Activated T-cell treated with anti-CD3 and anti-CD28 coated beads for 4 hours (primary cell): Measurements from ENCODE around the gene C20orf204.

Experiments
- DNase-seq: peaks from one replicate; pipeline ENCODE4 v3.0.0-alpha.2; 2020

The C20orf204 gene

GRCh38 chr20:64072498-64073063 is 36.6 kb downstream of the C20orf204 start:
- no peak for DNase-seq

- DNase-seq = no peak
Observed at GRCh38 chr20:64073476-64074183, 37.6 kb downstream of the C20orf204 start.

DNA sequence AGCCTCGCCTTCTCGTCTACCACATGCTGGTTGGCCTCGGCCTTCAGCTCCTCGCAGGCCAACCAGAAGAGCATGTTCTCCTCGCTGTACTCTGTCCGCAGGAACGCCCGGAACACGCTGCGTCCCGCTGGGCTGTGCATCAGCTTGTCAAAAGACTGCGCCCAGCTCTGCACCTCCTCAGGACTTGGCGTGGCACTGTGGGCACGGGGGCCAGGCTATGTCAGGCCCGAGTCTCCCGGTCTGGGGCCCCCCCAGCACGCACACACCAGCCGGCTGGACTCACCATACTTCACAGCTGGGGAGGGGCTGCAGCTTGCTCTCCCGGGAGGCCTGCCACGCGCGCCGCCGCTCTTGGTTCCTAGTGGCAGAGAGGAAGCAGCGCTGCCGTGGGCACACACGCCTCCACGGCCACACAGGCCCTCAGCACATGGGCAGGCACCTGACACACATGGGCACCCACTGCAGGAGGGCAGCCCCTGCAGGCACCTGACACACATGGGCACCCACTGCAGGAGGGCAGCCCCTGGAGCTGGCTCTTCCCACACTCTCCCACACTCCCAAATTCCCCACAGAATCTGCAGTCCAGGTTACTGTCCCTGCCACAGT is 38.3 kb downstream of the C20orf204 start:
- no peak for DNase-seq

DNA sequence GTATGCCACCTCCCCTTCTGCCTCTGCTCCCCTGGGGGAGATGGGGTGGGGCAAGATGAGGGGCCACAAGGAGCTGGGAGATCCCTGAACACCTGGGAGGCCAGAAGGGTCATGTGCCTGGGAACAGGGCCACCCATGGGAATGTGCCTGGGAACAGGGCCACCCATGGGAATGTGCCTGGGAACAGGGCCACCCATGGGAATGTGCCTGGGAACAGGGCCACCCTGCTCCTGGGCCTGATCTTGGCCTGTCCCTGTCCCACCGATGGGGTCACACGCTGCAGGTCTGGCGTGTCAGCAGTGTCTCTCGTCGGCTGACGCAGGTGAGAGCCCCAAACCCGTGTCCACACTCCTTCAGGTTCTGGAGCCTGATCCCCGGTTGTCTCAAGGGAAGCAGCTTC is 39.0 kb downstream of the C20orf204 start:
- no peak for DNase-seq

- no peak for DNase-seq
Observed at GRCh38 chr20:64075556-64075955, 39.6 kb downstream of the C20orf204 start.

- DNase-seq = no peak
Observed at GRCh38 chr20:64076061-64076997, 40.3 kb downstream of the C20orf204 start.

DNA sequence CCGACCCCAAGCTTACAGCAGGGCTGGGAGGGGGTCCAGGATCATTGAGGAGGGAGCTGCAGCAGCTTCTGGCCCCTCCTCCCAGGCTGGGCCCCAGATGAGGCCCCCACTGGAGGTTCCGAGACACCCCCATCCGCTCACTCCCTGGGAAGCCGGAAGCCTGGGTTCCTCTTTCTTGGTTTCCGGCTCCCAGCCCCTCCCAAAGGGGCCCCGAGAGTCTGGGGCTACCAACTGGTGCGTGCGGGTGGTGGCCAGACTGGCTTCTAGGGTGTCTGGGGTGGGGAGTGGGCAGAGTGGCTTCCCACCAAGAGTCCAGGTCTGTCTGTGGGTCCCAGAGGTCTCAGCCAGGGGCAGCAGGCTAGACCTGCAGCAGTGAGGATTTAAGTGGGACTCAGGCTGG is 41.1 kb downstream of the C20orf204 start:
- no peak for DNase-seq

- DNase-seq = no peak
Observed at GRCh38 chr20:64077541-64077875, 41.5 kb downstream of the C20orf204 start.

- DNase-seq = no peak
Observed at GRCh38 chr20:64077876-64078551, 42.0 kb downstream of the C20orf204 start.

GRCh38 chr20:64078934-64079272 is 42.9 kb downstream of the C20orf204 start:
- DNase-seq = no peak

GRCh38 chr20:64079273-64080012 is 43.5 kb downstream of the C20orf204 start, which contains the start of gene RGS19:
Gene RGS19 (minus strand): TSS chr20:64079518. CDS start chr20:64076886, 2,632 bp downstream.
- peak; percentile 57 for DNase-seq

DNA sequence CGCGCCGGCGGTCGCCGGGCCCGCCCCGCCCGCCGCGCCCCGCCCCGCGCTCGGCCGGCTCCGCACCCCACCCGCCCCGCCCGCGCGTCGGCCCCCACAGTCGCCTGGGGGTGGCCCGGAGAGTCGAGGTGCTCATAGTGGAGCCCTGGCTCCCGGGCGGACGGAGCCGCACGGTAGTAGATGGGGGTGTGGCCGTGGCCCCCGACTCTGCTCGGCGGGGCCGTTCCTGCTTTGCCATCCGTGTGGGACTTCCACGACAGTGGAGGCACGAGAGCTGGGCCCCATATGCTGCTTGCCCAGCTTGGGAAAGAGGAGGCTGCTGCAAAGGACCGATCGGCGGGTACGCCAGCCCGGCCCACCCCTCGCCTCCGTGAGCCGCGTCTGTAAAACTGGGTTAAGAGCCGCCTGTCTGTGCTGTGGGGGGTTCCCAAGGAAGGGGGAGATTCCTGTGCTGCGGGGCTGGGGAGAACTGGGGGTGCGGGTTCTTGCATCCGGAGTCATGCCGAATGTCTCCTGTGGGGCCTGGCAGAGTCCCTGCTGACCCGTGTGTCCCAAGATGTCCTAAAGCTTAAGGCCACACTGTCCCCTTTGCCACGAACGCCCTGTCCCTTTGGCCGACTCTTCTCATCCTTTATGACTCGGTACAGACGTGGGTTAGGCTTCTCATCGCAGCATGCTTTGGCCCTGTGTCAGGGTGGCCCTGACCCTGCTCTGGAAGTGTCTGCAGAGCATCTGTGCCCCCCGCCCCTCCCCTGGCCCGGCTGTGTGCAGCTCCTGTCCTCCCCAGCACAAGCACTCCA is 44.2 kb downstream of the C20orf204 start, which contains the start of gene OPRL1:
TSS of gene OPRL1 (plus strand) at position 70 of the 800 bp plus-strand sequence. CDS start 12,639 bp downstream, outside the sequence.
- DNase-seq = no peak

DNA sequence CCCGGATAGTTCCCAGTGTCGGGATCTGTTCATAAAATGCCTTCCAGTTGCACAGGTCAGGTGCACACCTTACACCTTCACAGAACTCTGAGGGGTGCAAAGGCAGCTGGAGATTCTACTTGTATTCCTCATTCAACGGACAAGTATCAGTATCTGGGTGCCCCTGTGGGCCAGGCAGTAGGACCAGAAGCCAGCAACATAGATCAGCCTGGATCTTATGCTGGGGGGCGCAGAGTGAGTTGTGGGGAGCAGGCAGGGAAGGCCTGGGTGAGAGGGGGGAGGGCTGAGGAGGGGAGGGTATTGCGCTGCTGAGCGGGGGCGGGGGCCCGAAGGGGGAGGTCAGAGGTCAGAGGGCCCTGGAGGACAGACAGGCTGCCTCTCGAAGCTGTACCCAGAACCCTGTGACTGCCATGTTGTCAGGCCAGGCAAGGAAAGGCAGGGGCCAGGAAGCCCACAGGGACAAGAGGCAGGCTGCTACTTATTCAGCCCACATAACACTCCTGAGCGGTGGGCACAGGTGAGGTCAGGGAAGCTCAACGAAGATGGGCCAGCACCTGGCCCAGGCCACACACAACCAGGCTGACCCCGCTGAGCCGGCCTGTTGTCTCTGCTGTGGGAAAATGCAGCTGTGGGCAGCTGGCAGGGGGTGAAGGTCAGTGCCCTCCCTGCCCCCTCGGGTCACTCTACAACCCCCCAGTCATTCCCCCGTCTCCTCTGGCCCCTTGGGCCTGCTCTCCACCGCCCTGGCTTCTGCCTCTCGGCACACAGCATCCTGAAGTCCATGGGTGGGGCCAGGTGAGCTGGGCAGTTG is 45.0 kb downstream of the C20orf204 start:
- no peak for DNase-seq

GRCh38 chr20:64081624-64081964 is 45.6 kb downstream of the C20orf204 start:
- no peak for DNase-seq

DNA sequence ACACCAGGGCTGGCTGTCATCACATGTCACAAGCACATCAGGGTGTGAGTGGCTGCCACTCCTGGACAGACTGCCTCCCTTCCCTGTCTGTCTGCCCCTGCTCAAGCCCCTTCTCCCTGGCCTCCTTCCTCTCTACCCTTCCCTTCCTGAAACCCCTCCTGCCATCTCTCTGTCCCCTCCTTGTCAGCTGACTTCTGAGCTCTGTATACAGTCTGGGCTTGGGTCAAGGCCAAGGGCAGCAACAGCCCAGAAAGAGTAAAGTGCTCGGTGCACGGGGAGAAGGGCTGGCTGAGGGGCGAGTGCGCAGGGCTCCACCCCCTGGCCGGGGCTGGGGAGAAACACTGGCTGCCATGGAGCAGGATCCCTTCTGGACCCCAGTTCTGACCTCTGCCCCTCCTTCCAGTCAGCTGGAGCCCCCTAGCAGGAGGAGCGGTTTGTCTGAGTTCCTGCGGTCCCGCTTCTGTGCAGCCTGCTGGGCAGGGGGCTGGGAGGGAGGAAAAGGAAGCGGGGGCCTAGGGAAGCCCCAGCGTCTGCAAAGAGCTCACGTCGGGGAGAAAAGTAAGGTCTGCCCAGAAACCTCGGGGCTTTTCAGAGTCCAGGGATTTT is 46.2 kb downstream of the C20orf204 start:
- DNase-seq = no peak

GRCh38 chr20:64082820-64083377 is 46.9 kb downstream of the C20orf204 start:
- no peak for DNase-seq

- DNase-seq = peak; percentile 40
Observed at GRCh38 chr20:64083378-64083803, 47.4 kb downstream of the C20orf204 start.

DNA sequence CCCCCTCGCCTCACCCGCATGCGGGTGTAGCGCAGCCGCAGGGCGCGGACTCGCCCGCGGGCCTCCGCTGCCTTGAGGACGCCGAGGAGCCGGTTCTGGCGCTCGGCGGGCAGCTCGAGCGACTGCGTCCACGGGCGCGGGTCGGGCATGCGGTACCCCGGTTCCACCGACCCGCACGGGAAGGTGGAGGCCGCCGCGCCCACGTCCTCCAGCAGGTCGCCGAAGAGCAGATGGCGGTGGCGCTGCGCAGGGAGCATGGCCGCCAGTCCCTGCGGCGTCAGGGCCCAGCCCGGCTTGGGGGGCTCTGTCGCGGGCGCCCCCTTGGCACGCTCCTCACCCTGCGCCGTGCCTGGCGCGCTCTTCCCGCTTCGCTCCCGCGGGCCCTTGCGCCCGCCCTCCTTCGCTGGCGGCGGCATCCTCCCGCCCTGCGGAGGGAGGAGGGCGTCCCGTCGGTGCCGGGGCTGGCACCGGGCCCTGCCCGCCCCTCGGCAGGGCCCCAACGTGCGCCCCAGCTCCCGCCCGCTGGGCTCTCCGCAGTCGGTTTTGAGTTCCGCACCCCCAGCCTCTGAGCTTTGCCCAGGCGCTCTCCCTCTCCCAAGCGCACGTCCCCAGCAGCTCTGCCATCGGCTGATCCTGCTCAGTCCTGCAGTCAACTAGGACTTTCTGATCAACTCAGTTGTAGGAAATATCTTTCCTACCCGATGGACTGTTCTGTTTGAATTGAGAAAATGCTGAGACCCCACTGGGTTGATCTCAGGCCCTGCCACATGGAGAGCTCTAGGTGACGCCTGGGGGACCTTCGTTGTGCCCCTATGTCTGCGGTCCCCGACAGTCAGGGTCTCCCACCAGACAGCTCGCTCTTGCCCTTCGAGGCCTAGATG is 48.1 kb downstream of the C20orf204 start, which contains the start of gene LKAAEAR1:
TSS of gene LKAAEAR1 (minus strand) at position 595 of the 881 bp plus-strand sequence. CDS start at position 416, 179 bp downstream.
- no peak for DNase-seq
